Lower leg skin (tissue), 3 donors: ENCODE data around the gene TMEM33.

Experiments
- CTCF ChIP-seq, 3 donors: fragments of 450-650 bp; IDR thresholded peaks; one replicate each; pipeline ENCODE4 v1.5.1; 2016; ENCODE audit warnings: antibody characterized with exemption in 3 of 3, mild to moderate bottlenecking in 3 of 3, moderate library complexity in 2 of 3
- POLR2A ChIP-seq, 2 donors: fragments of 450-650 bp; IDR thresholded peaks; one replicate each; pipeline ENCODE4 v1.6.1; 2016 to 2017; ENCODE audit warnings: antibody characterized with exemption in 2 of 2, mild to moderate bottlenecking in 1 of 2, moderate library complexity in 1 of 2

- TF ChIP-seq CTCF (IDR thresholded peaks at IDR 0.05) (no peak), POLR2A (IDR thresholded peaks at IDR 0.05) (no peak)
These were observed 1.2 kb upstream of the TMEM33 start for GRCh38 chr4:41933997-41934503.
